ENCODE data around the gene SLC27A2.
"Not testable (repeated sequence)": the region's sequence is repeated elsewhere in the genome, so short reads cannot be mapped to it uniquely, and the experiment has no call there.

SLC27A2 gene

DNA sequence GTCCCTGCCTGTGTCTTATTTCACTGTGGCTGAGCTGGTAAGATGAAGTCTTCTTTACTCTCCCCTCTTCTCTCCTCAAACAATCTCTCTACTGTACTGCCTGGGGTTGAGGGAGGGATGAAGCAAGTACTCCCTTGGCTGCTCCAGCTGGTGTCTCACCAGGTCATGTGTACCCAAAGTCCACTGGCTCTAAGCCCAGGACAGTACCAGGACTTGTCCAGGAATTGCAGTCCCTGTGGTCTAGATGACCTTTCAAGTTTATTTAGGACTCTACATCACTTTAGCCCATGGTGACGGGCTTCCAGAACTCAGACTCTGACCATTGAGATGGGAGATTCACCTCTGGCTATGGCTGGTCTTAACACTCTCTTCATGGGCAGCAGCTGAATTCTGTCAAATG, 17.5 kb upstream of the SLC27A2 start:
- TF ChIP-seq POLR2A (IDR thresholded peaks at IDR 0.05; ENCODE audit: low read depth, low read length) (no peak), TAF1 (IDR thresholded peaks at IDR 0.05; ENCODE audit: borderline replicate concordance, low read depth, low read length) (no peak), POLR2AphosphoS5 (IDR thresholded peaks at IDR 0.05; ENCODE audit: low read depth, low read length) (no peak)
- no peak for DNase-seq (ENCODE audit: insufficient read length)
- no peak for FAIRE-seq

DNA sequence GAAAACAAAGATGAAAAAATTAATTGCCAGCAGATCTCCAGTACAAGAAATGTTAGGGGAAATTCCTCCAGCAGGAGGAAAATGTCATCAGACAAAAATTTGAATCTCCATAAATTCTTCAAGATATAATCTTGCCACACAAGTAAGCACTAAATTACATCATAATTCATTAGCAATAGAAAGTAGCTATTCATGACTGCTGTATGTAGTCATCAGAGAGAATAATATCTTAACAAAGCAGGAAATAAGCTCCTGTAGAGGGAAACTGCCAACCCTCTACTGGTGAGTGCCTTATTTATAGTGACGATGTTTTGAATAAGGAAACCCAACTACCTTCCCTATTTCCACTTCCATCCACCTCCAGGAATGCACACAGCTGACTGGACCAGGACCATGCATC, 15.8 kb upstream of the SLC27A2 start:
- FAIRE-seq (no peak), DNase-seq (ENCODE audit: insufficient read length) (no peak)
- TF ChIP-seq POLR2A (IDR thresholded peaks at IDR 0.05; ENCODE audit: low read depth, low read length) (no peak), POLR2AphosphoS5 (IDR thresholded peaks at IDR 0.05; ENCODE audit: low read depth, low read length) (no peak), TAF1 (IDR thresholded peaks at IDR 0.05; ENCODE audit: borderline replicate concordance, low read depth, low read length) (no peak)

DNA sequence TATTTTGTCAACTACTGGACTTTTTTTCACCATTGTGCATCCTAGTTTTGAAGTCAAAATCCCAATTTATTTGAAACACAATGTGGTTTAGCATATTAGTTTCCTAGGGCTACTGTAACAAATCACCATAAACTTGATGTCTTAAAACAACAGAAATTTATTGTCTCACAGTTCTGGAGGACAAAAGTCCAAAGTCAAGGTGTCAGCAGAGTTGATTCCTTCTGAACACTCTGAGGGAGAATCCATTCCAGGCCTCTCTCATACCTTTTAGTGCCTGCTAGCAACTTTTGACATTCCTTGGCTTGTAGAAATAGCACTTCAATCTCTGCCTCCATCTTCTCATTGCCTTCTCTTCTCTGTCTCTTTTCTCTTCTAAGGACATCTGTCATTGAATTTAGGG, 14.9 kb upstream of the SLC27A2 start:
- FAIRE-seq, result no peak

DNA sequence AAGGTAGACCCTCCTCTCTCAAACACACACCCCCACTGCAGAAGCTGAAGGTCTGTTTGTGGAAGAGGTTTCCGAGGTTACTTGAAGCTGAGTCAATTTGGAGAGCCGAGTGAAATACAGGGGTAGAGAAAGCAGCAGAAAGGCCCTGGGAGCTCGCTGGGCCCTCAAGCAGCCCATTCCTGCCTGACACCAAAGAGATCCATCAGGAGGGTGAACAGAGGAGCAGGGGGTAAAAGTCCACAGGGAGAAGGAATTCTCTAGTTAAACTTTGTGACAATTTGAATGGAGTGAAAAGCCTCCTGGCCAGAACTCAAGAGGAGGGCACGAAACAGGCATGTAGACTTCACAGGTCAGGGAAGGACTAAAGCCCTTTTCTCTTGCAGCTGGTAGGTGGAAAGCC, 13.6 kb upstream of the SLC27A2 start:
- TF ChIP-seq POLR2AphosphoS5 (IDR thresholded peaks at IDR 0.05; ENCODE audit: low read depth, low read length), result no peak
- no peak for DNase-seq (ENCODE audit: insufficient read length)
- FAIRE-seq, result no peak

More for the DNA sequence above, 14.9 kb upstream of the SLC27A2 start:
- no peak for DNase-seq (ENCODE audit: insufficient read length)
- TF ChIP-seq POLR2A (IDR thresholded peaks at IDR 0.05; ENCODE audit: low read depth, low read length), result no peak
- TF ChIP-seq TAF1 (IDR thresholded peaks at IDR 0.05; ENCODE audit: borderline replicate concordance, low read depth, low read length), result no peak
- TF ChIP-seq POLR2AphosphoS5 (IDR thresholded peaks at IDR 0.05; ENCODE audit: low read depth, low read length), result no peak

DNA sequence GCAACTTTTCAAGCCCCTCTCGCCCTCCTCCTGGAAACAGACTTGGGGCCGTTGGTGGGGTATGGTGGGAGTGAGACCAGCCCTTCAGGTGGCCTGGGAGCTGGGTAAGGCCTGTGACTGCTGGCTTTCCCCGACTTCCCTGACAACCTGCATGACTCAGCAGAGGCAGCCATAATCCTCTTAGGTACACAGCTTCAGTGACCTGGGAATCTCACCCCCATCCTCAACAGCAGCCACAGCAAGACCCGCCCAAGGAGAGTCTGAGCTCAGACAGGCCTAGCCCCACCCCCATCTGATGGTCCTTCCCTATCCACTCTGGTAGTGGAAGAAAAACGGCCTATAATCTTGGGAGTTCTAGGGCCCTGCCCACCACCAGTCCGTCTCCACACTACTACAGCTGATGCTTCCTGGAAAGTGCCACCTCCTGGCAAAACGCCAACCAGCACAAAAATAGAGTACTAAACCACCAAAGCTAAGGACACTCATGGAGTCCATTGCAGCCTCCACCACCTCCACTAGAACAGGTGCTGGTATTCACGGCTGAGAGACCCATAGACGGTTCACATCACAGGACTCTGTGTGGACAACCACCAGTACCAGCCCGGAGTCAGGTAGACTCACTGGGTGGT, 13.1 kb upstream of the SLC27A2 start:
- TF ChIP-seq POLR2A (IDR thresholded peaks at IDR 0.05; ENCODE audit: low read depth, low read length), result no peak
- no peak for TF ChIP-seq POLR2AphosphoS5 (IDR thresholded peaks at IDR 0.05; ENCODE audit: low read depth, low read length)
- DNase-seq (ENCODE audit: insufficient read length), result no peak
- no peak for FAIRE-seq

DNA sequence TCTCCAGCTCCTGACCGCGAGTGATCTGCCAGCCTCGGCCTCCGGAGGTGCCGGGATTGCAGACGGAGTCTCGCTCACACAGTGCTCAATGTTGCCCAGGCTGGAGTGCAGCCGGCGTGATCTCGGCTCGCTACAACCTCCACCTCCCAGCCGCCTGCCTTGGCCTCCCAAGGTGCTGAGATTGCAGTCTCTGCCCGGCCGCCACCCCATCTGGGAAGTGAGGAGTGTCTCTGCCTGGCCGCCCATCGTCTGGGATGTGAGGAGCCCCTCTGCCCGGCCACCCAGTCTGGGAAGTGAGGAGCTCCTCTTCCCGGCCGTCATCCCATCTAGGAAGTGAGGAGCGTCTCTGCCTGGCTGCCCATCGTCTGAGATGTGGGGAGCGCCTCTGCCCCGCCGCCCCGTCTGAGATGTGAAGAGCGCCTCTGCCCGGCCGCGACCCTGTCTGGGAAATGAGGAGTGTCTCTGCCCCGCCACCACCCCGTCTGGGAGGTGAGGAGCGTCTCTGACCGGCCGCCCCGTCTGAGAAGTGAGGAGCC, 9.6 kb upstream of the SLC27A2 start:
- not testable (repeated sequence) for FAIRE-seq; DNase-seq (ENCODE audit: insufficient read length)

DNA sequence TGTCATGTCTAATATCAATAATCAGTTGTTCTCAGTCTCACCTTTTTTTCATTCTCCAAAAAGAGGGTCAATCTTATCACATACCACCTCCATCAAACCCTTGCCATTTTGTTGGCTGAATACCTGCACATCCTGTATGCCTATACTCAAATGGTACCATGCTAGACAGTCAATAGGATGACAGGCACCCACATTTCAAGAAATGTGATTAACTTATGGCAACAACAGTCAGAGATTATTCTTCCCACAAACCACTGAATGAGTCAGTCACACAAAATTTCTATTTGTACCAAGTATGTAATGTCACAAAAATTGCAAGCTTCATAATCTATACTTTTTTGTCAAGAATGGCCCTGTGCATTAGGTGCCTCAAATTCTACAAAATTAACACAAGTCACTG, 5.1 kb upstream of the SLC27A2 start:
- TF ChIP-seq POLR2A (IDR thresholded peaks at IDR 0.05; ENCODE audit: low read depth, low read length), result no peak
- TF ChIP-seq TAF1 (IDR thresholded peaks at IDR 0.05; ENCODE audit: borderline replicate concordance, low read depth, low read length), result no peak
- no peak for TF ChIP-seq POLR2AphosphoS5 (IDR thresholded peaks at IDR 0.05; ENCODE audit: low read depth, low read length)
- DNase-seq (ENCODE audit: insufficient read length) (no peak), FAIRE-seq (no peak)

DNA sequence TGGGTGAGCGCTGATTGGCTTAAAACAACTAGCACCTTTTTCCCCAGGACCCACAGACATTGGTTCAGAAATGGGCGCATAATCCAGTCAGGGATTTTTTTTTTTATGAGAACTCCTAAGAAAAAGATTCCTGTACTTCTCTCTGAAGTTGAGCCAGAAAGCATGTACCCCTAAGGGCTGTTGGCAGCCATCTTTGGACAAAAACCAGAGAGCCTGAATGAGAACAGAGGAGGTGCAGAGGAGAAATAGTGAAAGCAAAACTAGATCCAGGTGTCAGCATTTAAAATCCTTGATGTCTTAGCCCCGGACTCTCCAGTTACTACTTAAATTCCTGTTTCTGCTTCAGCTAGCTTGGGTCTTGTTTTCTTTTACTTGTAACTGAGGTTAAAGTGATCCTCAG, 1.9 kb upstream of the SLC27A2 start:
- DNase-seq (ENCODE audit: insufficient read length) (no peak), FAIRE-seq (no peak)
- TF ChIP-seq TAF1 (IDR thresholded peaks at IDR 0.05; ENCODE audit: borderline replicate concordance, low read depth, low read length), result no peak
- no peak for TF ChIP-seq POLR2A (IDR thresholded peaks at IDR 0.05; ENCODE audit: low read depth, low read length)
- no peak for TF ChIP-seq POLR2AphosphoS5 (IDR thresholded peaks at IDR 0.05; ENCODE audit: low read depth, low read length)

DNA sequence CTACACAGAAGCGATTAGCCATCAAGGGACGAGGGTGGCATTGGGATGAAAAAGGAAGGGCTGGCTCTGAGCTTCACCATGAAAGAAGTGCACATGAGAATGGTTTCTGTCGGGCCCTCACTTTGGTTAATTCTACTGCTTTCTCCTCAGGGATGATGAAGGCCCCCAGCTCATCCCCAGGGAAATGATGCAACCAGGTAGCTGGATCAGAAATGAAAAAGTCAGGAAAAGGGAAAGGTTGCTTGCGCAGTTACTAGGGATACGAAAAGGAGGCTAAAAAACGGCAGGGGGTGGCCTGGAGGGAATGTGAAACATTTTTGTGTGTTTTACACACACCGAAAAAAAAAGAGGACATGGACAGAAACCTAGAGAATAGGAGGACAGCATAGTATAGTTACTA, 1.4 kb upstream of the SLC27A2 start:
- TF ChIP-seq TAF1 (IDR thresholded peaks at IDR 0.05; ENCODE audit: borderline replicate concordance, low read depth, low read length) (no peak), POLR2A (IDR thresholded peaks at IDR 0.05; ENCODE audit: low read depth, low read length) (no peak), POLR2AphosphoS5 (IDR thresholded peaks at IDR 0.05; ENCODE audit: low read depth, low read length) (no peak)
- FAIRE-seq (no peak), DNase-seq (ENCODE audit: insufficient read length) (no peak)

DNA sequence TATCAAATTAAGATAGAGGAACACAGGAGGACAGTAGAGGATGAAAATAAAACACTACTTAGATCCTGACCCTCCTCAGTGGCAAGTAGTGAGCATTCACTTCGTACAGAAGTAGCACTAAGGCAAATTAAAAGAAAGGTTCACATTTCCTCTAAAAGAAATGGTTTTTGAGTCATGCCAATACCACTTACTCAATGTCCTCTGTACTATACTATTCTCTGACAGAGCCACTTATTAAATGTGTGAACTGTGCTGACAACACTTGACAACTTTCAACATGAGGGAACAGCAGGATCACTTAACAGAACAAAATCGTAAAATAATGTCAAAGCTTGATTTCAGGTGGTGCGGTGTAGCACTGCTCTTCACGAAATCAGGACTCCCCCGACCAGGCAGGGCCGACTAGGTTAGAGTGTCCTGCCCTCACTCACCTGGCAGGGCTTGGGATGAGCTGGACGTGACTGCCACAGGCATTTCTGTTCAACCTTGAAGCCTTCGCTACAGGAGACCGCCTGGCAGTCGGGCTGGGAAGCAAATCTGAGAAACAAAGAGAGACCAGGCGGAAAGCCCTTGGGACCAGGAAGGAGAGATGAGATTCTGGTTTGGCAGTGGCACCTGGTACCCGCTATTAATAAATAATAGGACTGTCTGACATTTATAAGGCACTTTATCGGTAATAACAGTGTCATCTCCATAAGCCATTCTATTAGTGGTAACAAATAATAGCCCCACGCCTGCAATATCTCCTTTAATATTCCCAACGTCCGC, 611 bp upstream of the SLC27A2 start:
- TF ChIP-seq POLR2A (IDR thresholded peaks at IDR 0.05; ENCODE audit: low read depth, low read length), result no peak
- TF ChIP-seq POLR2AphosphoS5 (IDR thresholded peaks at IDR 0.05; ENCODE audit: low read depth, low read length), result no peak
- no peak for TF ChIP-seq TAF1 (IDR thresholded peaks at IDR 0.05; ENCODE audit: borderline replicate concordance, low read depth, low read length)
- DNase-seq (ENCODE audit: insufficient read length) (no peak), FAIRE-seq (no peak)

DNA sequence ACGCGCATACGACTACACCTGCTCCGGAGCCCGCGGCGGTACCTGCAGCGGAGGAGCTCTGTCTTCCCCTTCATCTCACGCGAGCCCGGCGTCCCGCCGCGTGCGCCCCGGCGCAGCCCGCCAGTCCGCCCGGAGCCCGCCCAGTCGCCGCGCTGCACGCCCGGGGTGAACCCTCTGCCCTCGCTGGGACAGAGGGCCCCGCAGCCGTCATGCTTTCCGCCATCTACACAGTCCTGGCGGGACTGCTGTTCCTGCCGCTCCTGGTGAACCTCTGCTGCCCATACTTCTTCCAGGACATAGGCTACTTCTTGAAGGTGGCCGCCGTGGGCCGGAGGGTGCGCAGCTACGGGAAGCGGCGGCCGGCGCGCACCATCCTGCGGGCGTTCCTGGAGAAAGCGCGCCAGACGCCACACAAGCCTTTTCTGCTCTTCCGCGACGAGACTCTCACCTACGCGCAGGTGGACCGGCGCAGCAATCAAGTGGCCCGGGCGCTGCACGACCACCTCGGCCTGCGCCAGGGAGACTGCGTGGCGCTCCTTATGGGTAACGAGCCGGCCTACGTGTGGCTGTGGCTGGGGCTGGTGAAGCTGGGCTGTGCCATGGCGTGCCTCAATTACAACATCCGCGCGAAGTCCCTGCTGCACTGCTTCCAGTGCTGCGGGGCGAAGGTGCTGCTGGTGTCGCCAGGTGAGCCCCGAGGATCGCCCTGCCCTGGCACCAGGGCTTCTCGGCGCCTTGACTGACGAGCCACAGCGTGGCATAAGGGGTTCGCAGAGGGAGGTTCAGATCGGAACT, 420 bp downstream of the SLC27A2 start:
- peak; percentile 38 for DNase-seq (ENCODE audit: insufficient read length)
- FAIRE-seq, result no peak
- no peak for TF ChIP-seq POLR2A (IDR thresholded peaks at IDR 0.05; ENCODE audit: low read depth, low read length)
- TF ChIP-seq POLR2AphosphoS5 (IDR thresholded peaks at IDR 0.05; ENCODE audit: low read depth, low read length), result no peak

Measured in GM12892 (cell line).